ENCODE measurements around the gene FANCM. TPM values are rescaled to one million over a fixed set of nuclear protein-coding genes. Genes with fewer than 3 reads are reported as not detected.

The FANCM gene
- total and polyA plus RNA-seq, 5 donors from 2014 or later = 4.0 to 9.2 (median 5.4) TPM

- peaks cover 16 to 20% (median 19%) of the 10 kb centered on the region in 4 donors for H3K4me1 Mint-ChIP-seq
- H3K4me1 ChIP-seq (ENCODE audit: control insufficient read depth, insufficient read depth, low read length, poor library complexity, severe bottlenecking) = no peaks in the 10 kb centered on the region
- no peaks in the 10 kb centered on the region for H3K27me3 Mint-ChIP-seq
- H3K9me3 Mint-ChIP-seq = no peaks in the 10 kb centered on the region
- H3K4me3 ChIP-seq (ENCODE audit: low read depth, low read length) = no peak overlapping the region
- ATAC-seq (ENCODE audit: low read depth in 2 of 2) (peak in 1 of 2 donors; percentile 60), DNase-seq (peak in 1 of 3 donors; percentile 24)
- H3K27me3 ChIP-seq (ENCODE audit: control insufficient read depth, insufficient read depth, low read length) = no peaks in the 10 kb centered on the region
- H3K27ac Mint-ChIP-seq = peak overlapping the region in 2 of 3 donors; percentile 21 to 65
- H3K36me3 ChIP-seq (ENCODE audit: control insufficient read depth, insufficient read depth, low read length) = peaks cover 75% of the 10 kb centered on the region
- no peak overlapping the region for H3K4me3 Mint-ChIP-seq
- no peaks in the 10 kb centered on the region for H3K9me3 ChIP-seq (ENCODE audit: control insufficient read depth in 2 of 2, low read length in 2 of 2)
- peaks cover 31% of the 10 kb centered on the region for H3K36me3 Mint-ChIP-seq
- H3K27ac ChIP-seq (ENCODE audit: insufficient read depth, low read length, poor library complexity, severe bottlenecking) = no peak overlapping the region
Observed at GRCh38 chr14:45112896-45113781, 22.6 kb upstream of the FANCM start.

- DNase-seq (peak in 1 of 3 donors; percentile 13), ATAC-seq (ENCODE audit: low read depth in 2 of 2) (no peak)
- no peaks in the 10 kb centered on the region for H3K4me1 ChIP-seq (ENCODE audit: control insufficient read depth, insufficient read depth, low read length, poor library complexity, severe bottlenecking)
- H3K4me1 Mint-ChIP-seq = peaks cover 16 to 20% (median 18%) of the 10 kb centered on the region in 4 donors
- no peaks in the 10 kb centered on the region for H3K27me3 ChIP-seq (ENCODE audit: control insufficient read depth, insufficient read depth, low read length)
- no peaks in the 10 kb centered on the region for H3K9me3 ChIP-seq (ENCODE audit: control insufficient read depth in 2 of 2, low read length in 2 of 2)
- peaks cover 27% of the 10 kb centered on the region for H3K36me3 Mint-ChIP-seq
- H3K36me3 ChIP-seq (ENCODE audit: control insufficient read depth, insufficient read depth, low read length) = peaks cover 78% of the 10 kb centered on the region
- H3K4me3 Mint-ChIP-seq = no peak overlapping the region
- H3K9me3 Mint-ChIP-seq = no peaks in the 10 kb centered on the region
- H3K4me3 ChIP-seq (ENCODE audit: low read depth, low read length) = no peak overlapping the region
- H3K27ac Mint-ChIP-seq = peak overlapping the region in 2 of 3 donors; percentile 48 to 62
- H3K27me3 Mint-ChIP-seq = no peaks in the 10 kb centered on the region
- peak overlapping the region; percentile 50 for H3K27ac ChIP-seq (ENCODE audit: insufficient read depth, low read length, poor library complexity, severe bottlenecking)
Observed at GRCh38 chr14:45114327-45114726, 21.4 kb upstream of the FANCM start.

GRCh38 chr14:45118594-45118993 lies 17.1 kb upstream of the FANCM start:
- Histone ChIP-seq H3K27me3 (ENCODE audit: control insufficient read depth, insufficient read depth, low read length) (no peaks in the 10 kb centered on the region), H3K4me3 (ENCODE audit: low read depth, low read length) (no peak overlapping the region), H3K27ac (ENCODE audit: insufficient read depth, low read length, poor library complexity, severe bottlenecking) (no peak overlapping the region), H3K9me3 (ENCODE audit: control insufficient read depth in 2 of 2, low read length in 2 of 2) (no peaks in the 10 kb centered on the region), H3K4me1 (ENCODE audit: control insufficient read depth, insufficient read depth, low read length, poor library complexity, severe bottlenecking) (no peaks in the 10 kb centered on the region), H3K36me3 (ENCODE audit: control insufficient read depth, insufficient read depth, low read length) (peaks cover 69% of the 10 kb centered on the region)
- Mint-ChIP-seq H3K27me3 (no peaks in the 10 kb centered on the region), H3K27ac (no peak overlapping the region), H3K36me3 (peaks cover 34% of the 10 kb centered on the region), H3K4me1 (peaks cover 10 to 14% (median 11%) of the 10 kb centered on the region in 4 donors), H3K9me3 (no peaks in the 10 kb centered on the region), H3K4me3 (no peak overlapping the region)
- no peak for DNase-seq
- no peak for ATAC-seq (ENCODE audit: low read depth in 2 of 2)

- no peak overlapping the region for H3K4me3 ChIP-seq (ENCODE audit: low read depth, low read length)
- DNase-seq = no peak
- peaks cover 40% of the 10 kb centered on the region for H3K36me3 Mint-ChIP-seq
- no peak overlapping the region for H3K27ac ChIP-seq (ENCODE audit: insufficient read depth, low read length, poor library complexity, severe bottlenecking)
- peaks cover 64% of the 10 kb centered on the region for H3K36me3 ChIP-seq (ENCODE audit: control insufficient read depth, insufficient read depth, low read length)
- H3K4me1 Mint-ChIP-seq = peaks cover 0 to 12% (median 7%) of the 10 kb centered on the region in 4 donors
- H3K4me1 ChIP-seq (ENCODE audit: control insufficient read depth, insufficient read depth, low read length, poor library complexity, severe bottlenecking) = no peaks in the 10 kb centered on the region
- no peaks in the 10 kb centered on the region for H3K27me3 ChIP-seq (ENCODE audit: control insufficient read depth, insufficient read depth, low read length)
- H3K9me3 Mint-ChIP-seq = no peaks in the 10 kb centered on the region
- ATAC-seq (ENCODE audit: low read depth in 2 of 2) = no peak
- no peak overlapping the region for H3K4me3 Mint-ChIP-seq
- H3K27me3 Mint-ChIP-seq = no peaks in the 10 kb centered on the region
- H3K9me3 ChIP-seq (ENCODE audit: control insufficient read depth in 2 of 2, low read length in 2 of 2) = no peaks in the 10 kb centered on the region
- no peak overlapping the region for H3K27ac Mint-ChIP-seq
Observed at GRCh38 chr14:45120096-45120495, 15.6 kb upstream of the FANCM start.

GRCh38 chr14:45123271-45123670 lies 12.5 kb upstream of the FANCM start:
- Histone ChIP-seq H3K27ac (ENCODE audit: insufficient read depth, low read length, poor library complexity, severe bottlenecking) (no peak overlapping the region), H3K4me1 (ENCODE audit: control insufficient read depth, insufficient read depth, low read length, poor library complexity, severe bottlenecking) (no peaks in the 10 kb centered on the region), H3K4me3 (ENCODE audit: low read depth, low read length) (no peak overlapping the region), H3K36me3 (ENCODE audit: control insufficient read depth, insufficient read depth, low read length) (peaks cover 41% of the 10 kb centered on the region), H3K9me3 (ENCODE audit: control insufficient read depth in 2 of 2, low read length in 2 of 2) (no peaks in the 10 kb centered on the region), H3K27me3 (ENCODE audit: control insufficient read depth, insufficient read depth, low read length) (no peaks in the 10 kb centered on the region)
- Mint-ChIP-seq H3K36me3 (peaks cover 40% of the 10 kb centered on the region), H3K27me3 (no peaks in the 10 kb centered on the region), H3K4me3 (no peak overlapping the region), H3K4me1 (peaks cover 7 to 9% (median 8%) of the 10 kb centered on the region in 4 donors), H3K9me3 (no peaks in the 10 kb centered on the region), H3K27ac (no peak overlapping the region)
- ATAC-seq (ENCODE audit: low read depth in 2 of 2) = no peak
- DNase-seq = no peak

- no peak overlapping the region for H3K27ac ChIP-seq (ENCODE audit: insufficient read depth, low read length, poor library complexity, severe bottlenecking)
- DNase-seq (no peak), ATAC-seq (ENCODE audit: low read depth in 2 of 2) (no peak)
- peak overlapping the region in 1 of 3 donors; percentile 40 for H3K27ac Mint-ChIP-seq
- peaks cover 33% of the 10 kb centered on the region for H3K36me3 Mint-ChIP-seq
- H3K4me3 ChIP-seq (ENCODE audit: low read depth, low read length) = no peak overlapping the region
- no peaks in the 10 kb centered on the region for H3K27me3 ChIP-seq (ENCODE audit: control insufficient read depth, insufficient read depth, low read length)
- peaks cover 11 to 22% (median 13%) of the 10 kb centered on the region in 4 donors for H3K4me1 Mint-ChIP-seq
- peak overlapping the region in 1 of 4 donors; percentile 83 for H3K4me3 Mint-ChIP-seq
- H3K27me3 Mint-ChIP-seq = no peaks in the 10 kb centered on the region
- H3K36me3 ChIP-seq (ENCODE audit: control insufficient read depth, insufficient read depth, low read length) = peaks cover 21% of the 10 kb centered on the region
- H3K9me3 Mint-ChIP-seq = no peaks in the 10 kb centered on the region
- no peaks in the 10 kb centered on the region for H3K9me3 ChIP-seq (ENCODE audit: control insufficient read depth in 2 of 2, low read length in 2 of 2)
- no peaks in the 10 kb centered on the region for H3K4me1 ChIP-seq (ENCODE audit: control insufficient read depth, insufficient read depth, low read length, poor library complexity, severe bottlenecking)
Observed at GRCh38 chr14:45125754-45126153, 10.0 kb upstream of the FANCM start.

GRCh38 chr14:45128963-45129629 lies 6.6 kb upstream of the FANCM start:
- Histone ChIP-seq H3K9me3 (ENCODE audit: control insufficient read depth in 2 of 2, low read length in 2 of 2) (no peaks in the 10 kb centered on the region), H3K27me3 (ENCODE audit: control insufficient read depth, insufficient read depth, low read length) (no peaks in the 10 kb centered on the region), H3K36me3 (ENCODE audit: control insufficient read depth, insufficient read depth, low read length) (peaks cover 9% of the 10 kb centered on the region), H3K4me1 (ENCODE audit: control insufficient read depth, insufficient read depth, low read length, poor library complexity, severe bottlenecking) (peaks cover 11% of the 10 kb centered on the region), H3K27ac (ENCODE audit: insufficient read depth, low read length, poor library complexity, severe bottlenecking) (no peak overlapping the region), H3K4me3 (ENCODE audit: low read depth, low read length) (no peak overlapping the region)
- Mint-ChIP-seq H3K4me1 (peaks cover 13 to 51% (median 28%) of the 10 kb centered on the region in 4 donors), H3K27me3 (peaks cover 5% of the 10 kb centered on the region), H3K9me3 (no peaks in the 10 kb centered on the region), H3K27ac (no peak overlapping the region), H3K36me3 (peaks cover 25% of the 10 kb centered on the region), H3K4me3 (no peak overlapping the region)
- DNase-seq (no peak), ATAC-seq (ENCODE audit: low read depth in 2 of 2) (no peak)
